Fibroblast of mammary gland (primary cell): Measurements from ENCODE around the gene C17orf50.

Source experiments
- DNase-seq: peaks from one replicate; pipeline ENCODE4 v3.0.0-alpha.2; 2010; ENCODE audit warnings: low read depth
- H3K4me3 ChIP-seq: 2 replicates; pipeline ENCODE4 v1.5.1; 2011; ENCODE audit warnings: low read depth, mild to moderate bottlenecking, low read length, moderate library complexity; ENCODE audit not compliant: control insufficient read depth
- TF ChIP-seq, protein P1 (sequence below): conservative IDR thresholded peaks from 2 replicates; pipeline ENCODE4 v1.5.1; 2011; ENCODE audit warnings: low read depth, low read length, inconsistent platforms; ENCODE audit not compliant: control insufficient read depth, insufficient read depth

Gene C17orf50

GRCh38 chr17:35796942-35797341 is 36.3 kb downstream of the C17orf50 start:
- H3K4me3 ChIP-seq, result no peak overlapping the region
- TF ChIP-seq, protein P1, sequence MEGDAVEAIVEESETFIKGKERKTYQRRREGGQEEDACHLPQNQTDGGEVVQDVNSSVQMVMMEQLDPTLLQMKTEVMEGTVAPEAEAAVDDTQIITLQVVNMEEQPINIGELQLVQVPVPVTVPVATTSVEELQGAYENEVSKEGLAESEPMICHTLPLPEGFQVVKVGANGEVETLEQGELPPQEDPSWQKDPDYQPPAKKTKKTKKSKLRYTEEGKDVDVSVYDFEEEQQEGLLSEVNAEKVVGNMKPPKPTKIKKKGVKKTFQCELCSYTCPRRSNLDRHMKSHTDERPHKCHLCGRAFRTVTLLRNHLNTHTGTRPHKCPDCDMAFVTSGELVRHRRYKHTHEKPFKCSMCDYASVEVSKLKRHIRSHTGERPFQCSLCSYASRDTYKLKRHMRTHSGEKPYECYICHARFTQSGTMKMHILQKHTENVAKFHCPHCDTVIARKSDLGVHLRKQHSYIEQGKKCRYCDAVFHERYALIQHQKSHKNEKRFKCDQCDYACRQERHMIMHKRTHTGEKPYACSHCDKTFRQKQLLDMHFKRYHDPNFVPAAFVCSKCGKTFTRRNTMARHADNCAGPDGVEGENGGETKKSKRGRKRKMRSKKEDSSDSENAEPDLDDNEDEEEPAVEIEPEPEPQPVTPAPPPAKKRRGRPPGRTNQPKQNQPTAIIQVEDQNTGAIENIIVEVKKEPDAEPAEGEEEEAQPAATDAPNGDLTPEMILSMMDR, result no peak
- DNase-seq, result no peak

- TF ChIP-seq, protein P1, result no peak
- H3K4me3 ChIP-seq, result no peak overlapping the region
- no peak for DNase-seq
These were observed 36.7 kb downstream of the C17orf50 start for GRCh38 chr17:35797370-35797769.

GRCh38 chr17:35797918-35798317 is 37.2 kb downstream of the C17orf50 start:
- H3K4me3 ChIP-seq, result no peak overlapping the region
- no peak for DNase-seq
- TF ChIP-seq, protein P1, result no peak

GRCh38 chr17:35799942-35800341 is 39.3 kb downstream of the C17orf50 start:
- TF ChIP-seq, protein P1, result no peak
- no peak overlapping the region for H3K4me3 ChIP-seq
- DNase-seq, result no peak

GRCh38 chr17:35801583-35802224 is 41.0 kb downstream of the C17orf50 start:
- no peak overlapping the region for H3K4me3 ChIP-seq
- TF ChIP-seq, protein P1, result no peak
- peak; percentile 47 for DNase-seq

DNA sequence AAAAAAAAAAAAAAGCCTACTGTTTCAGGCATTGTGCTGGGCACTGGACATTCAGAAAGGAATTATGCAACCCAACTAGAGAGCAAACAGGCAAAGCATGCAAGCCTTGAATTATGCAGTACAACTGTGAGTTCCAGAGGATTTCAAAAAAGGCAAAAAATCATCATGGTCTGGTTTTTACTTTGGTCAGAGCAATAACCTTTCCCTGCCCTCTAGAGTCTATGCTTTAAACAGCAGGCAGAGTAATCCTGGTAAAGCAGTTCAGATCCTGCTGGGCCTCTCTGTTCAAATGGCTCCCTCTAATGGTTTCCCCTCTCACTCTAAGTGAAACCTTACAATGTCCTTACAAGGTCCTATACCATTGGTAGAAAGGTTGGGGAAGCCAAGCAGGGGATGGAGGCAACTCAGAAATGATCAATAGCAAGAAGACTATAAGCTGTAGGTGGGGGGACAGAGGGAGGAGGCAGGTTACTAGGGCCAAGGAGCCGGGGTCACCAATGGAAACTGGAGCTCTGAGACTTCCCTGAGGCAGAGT is 44.0 kb downstream of the C17orf50 start:
- TF ChIP-seq, protein P1, result peak; percentile 100
- peak; percentile 94 for DNase-seq
- H3K4me3 ChIP-seq, result no peak overlapping the region
